Activated T-cell treated with anti-CD3 and anti-CD28 coated beads, Interleukin-2, amount 50 U/mL, for 72 hours (primary cell): ENCODE data around the gene PHKG1. TPM values are rescaled to one million over a fixed set of nuclear protein-coding genes. Genes with fewer than 3 reads are reported as not detected.
"Not testable (repeated sequence)": the region's sequence is repeated elsewhere in the genome, so short reads cannot be mapped to it uniquely, and the experiment has no call there.

ENCODE experiments used
- ATAC-seq, 2 donors: fragments of 150-1000 bp; cut with Tn5 transposase; replicated peaks in 1 of 2; 2 replicates each; pipeline ENCODE4 v1.10.0; 2021; ENCODE audit warnings: moderate library complexity in 2 of 2, mild to moderate bottlenecking in 1 of 2
- DNase-seq, 2 donors: peaks; one replicate each; pipeline ENCODE4 v3.0.0; 2021 to 2022; ENCODE audit warnings: mixed read lengths in 1 of 2
- H3K27ac Mint-ChIP-seq: one replicate; pipeline ENCODE4 v1.8.0; 2022; ENCODE audit warnings: mild to moderate bottlenecking, moderate library complexity, mixed read lengths
- H3K27me3 Mint-ChIP-seq: one replicate; pipeline ENCODE4 v1.8.0; 2022; ENCODE audit warnings: low read depth, mixed read lengths
- H3K36me3 Mint-ChIP-seq, 2 donors: one replicate each; pipeline ENCODE4 v1.8.0; 2022; ENCODE audit warnings: mixed read lengths in 2 of 2, mild to moderate bottlenecking in 1 of 2; ENCODE audit not compliant: insufficient read depth in 2 of 2
- H3K4me1 Mint-ChIP-seq: one replicate; pipeline ENCODE4 v1.8.0; 2022; ENCODE audit warnings: low read depth, mixed read lengths
- H3K4me3 Mint-ChIP-seq, 2 donors: one replicate each; pipeline ENCODE4 v1.8.0; 2022; ENCODE audit warnings: mild to moderate bottlenecking in 2 of 2, mixed read lengths in 2 of 2, moderate library complexity in 2 of 2
- H3K9me3 Mint-ChIP-seq, 2 donors: one replicate each; pipeline ENCODE4 v1.8.0; 2022; ENCODE audit warnings: mixed read lengths in 2 of 2
- total RNA-seq, 2 donors: library from RNA; stranded (reverse); gene quantifications; one replicate each; pipeline ENCODE4 v1.2.3, GENCODE V29; 2022

The PHKG1 gene
- 1 to 10 TPM; 1.3 to 2.6 TPM for total RNA-seq

DNA sequence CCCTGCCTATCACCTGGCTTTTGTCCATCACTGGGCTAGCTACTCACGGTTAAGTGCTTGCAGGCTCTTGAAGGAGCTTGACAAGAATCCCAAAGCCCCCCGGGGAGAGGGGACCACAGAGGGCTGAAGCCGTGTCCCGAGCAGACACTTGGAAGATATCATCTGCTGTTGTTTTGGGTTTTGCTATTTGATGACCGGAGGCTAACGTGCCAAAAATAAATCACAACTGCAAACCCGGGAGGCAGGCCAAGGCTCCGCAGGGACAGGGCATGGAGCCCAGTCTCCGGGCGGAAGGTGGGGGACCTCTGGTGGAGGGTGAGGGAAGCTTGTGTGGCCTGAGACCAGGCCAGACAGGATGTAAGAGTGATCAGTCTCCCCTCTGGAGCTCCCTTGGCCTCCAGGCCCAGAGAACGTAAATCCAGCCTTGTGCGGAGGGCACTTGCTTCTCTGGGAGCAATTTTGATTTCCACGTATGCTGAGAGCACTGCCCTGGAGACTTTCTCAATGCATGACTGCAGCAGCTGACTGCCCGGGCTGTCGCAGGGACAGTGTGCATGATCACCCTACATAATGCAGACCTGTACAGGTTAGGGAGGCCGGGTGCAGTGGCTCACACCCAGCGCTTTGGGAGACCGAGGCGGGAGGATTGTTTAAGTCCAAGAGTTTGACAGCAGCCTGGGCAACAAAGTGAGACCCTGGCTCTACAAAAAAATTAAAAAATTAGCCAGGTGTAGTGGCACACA, at the start of gene PHKG1:
TSS of gene PHKG1 (minus strand) at position 164 of the 743 bp plus-strand sequence. CDS start 4,011 bp downstream, outside the sequence.
- Mint-ChIP-seq H3K36me3 (peaks cover 2 to 5% of the 10 kb centered on the region in 2 donors), H3K27ac (no peak within 1 kb of the TSS), H3K4me1 (no peaks in the 10 kb centered on the region), H3K9me3 (no peaks in the 10 kb centered on the region), H3K27me3 (no peaks in the 10 kb centered on the region), H3K4me3 (no peak within 1 kb of the TSS)
- ATAC-seq (peak; percentile 18 to 23), DNase-seq (no peak)

- H3K9me3 Mint-ChIP-seq, DNase-seq, H3K36me3 Mint-ChIP-seq, H3K27me3 Mint-ChIP-seq, H3K27ac Mint-ChIP-seq, H3K4me1 Mint-ChIP-seq, H3K4me3 Mint-ChIP-seq, ATAC-seq: not testable (repeated sequence)
These were observed 38.3 kb upstream of the PHKG1 start for GRCh38 chr7:56131062-56131461.

DNA sequence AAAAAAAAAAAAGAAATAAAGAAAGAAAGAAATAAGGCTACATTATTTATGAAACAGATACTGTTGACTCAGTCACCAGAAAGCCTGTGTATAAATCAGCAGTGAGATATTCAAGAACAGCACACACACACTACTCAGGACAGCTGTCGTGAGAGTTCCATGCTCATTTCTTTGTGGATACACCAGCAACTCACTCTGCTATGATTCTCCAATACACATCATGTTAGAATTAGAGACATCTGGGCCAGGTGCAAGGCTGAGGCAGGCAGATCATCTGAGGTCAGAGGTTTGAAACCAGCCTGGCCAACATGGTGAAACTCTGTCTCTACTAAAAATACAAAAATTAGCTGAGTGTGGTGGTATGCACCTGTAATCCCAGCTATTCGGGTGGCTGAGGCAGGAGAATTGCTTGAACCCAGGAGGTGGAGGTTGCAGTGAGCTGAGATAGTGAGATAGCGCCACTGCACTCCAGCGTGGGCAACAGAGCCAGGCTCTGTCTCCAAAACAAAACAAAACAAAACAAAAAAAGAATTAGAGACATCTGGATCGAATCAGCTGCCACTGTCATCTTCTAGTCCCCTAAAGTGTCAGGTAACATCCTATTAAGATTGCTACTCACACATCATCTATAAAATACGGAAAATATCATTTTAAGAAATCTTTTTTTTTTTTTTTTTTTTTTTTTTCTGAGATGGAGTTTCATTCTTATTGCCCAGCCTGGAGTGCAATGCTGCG, 34.7 kb upstream of the PHKG1 start:
- no peak for DNase-seq
- Mint-ChIP-seq H3K4me3 (no peak overlapping the region), H3K36me3 (no peaks in the 10 kb centered on the region), H3K9me3 (no peaks in the 10 kb centered on the region), H3K27me3 (no peaks in the 10 kb centered on the region), H3K27ac (no peak overlapping the region), H3K4me1 (no peaks in the 10 kb centered on the region)
- ATAC-seq, result no peak

DNA sequence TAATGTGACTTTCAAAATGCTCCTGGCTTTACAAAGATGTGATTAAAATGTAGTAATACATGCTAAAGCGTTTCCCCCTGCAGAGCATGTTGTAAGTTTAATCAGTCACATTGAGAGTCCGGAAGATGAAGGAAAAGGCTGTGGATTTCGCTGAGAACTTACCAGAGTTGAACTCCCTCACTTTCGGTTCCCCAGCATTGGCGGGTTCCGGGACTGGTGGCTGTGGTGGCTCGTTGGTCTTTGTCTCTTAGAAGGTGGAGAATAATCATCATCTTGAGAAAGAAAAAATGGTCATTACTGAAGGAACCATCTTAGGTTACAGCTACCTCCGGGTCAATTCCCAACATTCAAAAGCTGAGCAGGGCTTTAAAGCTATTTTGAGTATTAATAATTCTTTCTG, 33.1 kb upstream of the PHKG1 start:
- Mint-ChIP-seq H3K27ac (no peak overlapping the region), H3K9me3 (no peaks in the 10 kb centered on the region), H3K4me1 (no peaks in the 10 kb centered on the region), H3K4me3 (no peak overlapping the region), H3K36me3 (no peaks in the 10 kb centered on the region), H3K27me3 (no peaks in the 10 kb centered on the region)
- no peak for DNase-seq
- no peak for ATAC-seq

GRCh38 chr7:56124981-56125380, 32.2 kb upstream of the PHKG1 start:
- Mint-ChIP-seq H3K4me3 (no peak overlapping the region), H3K36me3 (no peaks in the 10 kb centered on the region), H3K27ac (no peak overlapping the region), H3K9me3 (no peaks in the 10 kb centered on the region), H3K27me3 (no peaks in the 10 kb centered on the region), H3K4me1 (no peaks in the 10 kb centered on the region)
- ATAC-seq (no peak), DNase-seq (no peak)

DNA sequence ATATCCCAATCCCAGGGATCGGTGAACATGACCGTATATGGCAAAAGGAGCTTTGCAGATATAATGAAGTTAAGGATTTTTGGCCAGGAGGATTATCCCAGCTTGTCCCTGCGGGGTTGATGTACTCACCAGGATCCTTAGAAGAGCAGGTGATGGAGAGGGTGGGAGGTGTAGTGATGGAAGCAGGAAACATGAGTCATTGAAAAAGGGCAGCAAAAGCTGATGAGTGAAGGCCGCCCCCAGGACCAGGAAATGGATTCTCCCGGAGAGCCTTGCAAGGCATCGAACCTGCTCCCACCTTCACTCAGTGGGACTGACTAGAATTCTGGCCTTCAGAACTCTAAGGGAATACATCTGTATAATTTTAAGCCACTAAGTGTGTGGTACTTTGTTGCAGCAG, 28.7 kb upstream of the PHKG1 start:
- Mint-ChIP-seq H3K27ac (no peak overlapping the region), H3K4me1 (no peaks in the 10 kb centered on the region), H3K36me3 (no peaks in the 10 kb centered on the region), H3K27me3 (peaks cover 6% of the 10 kb centered on the region), H3K9me3 (no peaks in the 10 kb centered on the region), H3K4me3 (no peak overlapping the region)
- DNase-seq (no peak), ATAC-seq (no peak)

- no peaks in the 10 kb centered on the region for H3K36me3 Mint-ChIP-seq
- H3K27me3 Mint-ChIP-seq, result peaks cover 8% of the 10 kb centered on the region
- peak within 1 kb of the TSS; percentile 28 to 55 for H3K4me3 Mint-ChIP-seq
- DNase-seq (no peak), ATAC-seq (peak in 1 of 2 donors; percentile 48)
- no peak within 1 kb of the TSS for H3K27ac Mint-ChIP-seq
- no peaks in the 10 kb centered on the region for H3K4me1 Mint-ChIP-seq
- no peaks in the 10 kb centered on the region for H3K9me3 Mint-ChIP-seq
These were observed 23.2 kb upstream of the PHKG1 start, which contains the start of gene NUPR2 for GRCh38 chr7:56115852-56116538. NUPR2 (minus strand) TSS chr7:56116417; CDS start chr7:56116314, 103 bp downstream.

DNA sequence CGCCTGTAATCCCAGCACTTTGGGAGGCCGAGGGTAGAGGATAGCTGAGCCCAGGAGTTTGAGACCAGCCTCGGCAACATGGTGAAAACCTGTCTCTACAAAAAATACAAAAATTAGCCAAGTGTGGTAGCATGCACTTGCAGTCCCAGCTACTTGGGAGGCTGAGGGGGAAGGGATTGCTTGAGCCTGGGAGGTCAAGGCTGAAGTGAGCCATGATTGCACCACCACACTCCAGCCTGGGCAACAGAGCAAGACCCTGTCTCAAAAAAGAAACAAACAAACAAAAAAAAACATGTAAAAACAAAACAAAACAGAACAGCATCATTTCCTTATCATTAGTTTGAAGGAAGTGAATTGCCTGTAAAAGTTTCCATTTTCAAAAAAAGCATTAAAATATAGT, 19.5 kb upstream of the PHKG1 start:
- H3K27me3 Mint-ChIP-seq, ATAC-seq, H3K36me3 Mint-ChIP-seq, H3K27ac Mint-ChIP-seq, H3K9me3 Mint-ChIP-seq, H3K4me3 Mint-ChIP-seq, DNase-seq: not testable (repeated sequence)
- peaks cover 18% of the 10 kb centered on the region for H3K4me1 Mint-ChIP-seq

DNA sequence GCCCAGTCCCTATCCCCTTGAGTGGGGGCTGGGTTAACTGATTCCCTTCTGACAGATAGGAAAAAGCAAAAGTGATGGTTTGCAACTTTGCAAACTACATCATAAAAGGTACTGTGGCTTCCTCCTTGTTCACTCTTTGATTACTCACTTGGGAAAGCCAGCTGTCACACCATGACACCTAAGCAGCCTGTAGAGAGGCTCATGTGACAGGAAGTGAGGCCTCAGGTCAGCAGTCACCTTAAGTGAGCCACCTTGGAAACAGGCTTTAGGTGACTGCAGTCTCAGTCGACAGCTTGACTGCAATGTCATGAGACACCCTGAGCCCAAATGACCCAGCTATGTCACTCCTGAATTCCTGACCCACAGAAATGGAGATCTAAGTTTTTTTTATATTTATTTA, 17.9 kb upstream of the PHKG1 start:
- Mint-ChIP-seq H3K4me3 (no peak overlapping the region), H3K9me3 (peaks cover 1 to 8% of the 10 kb centered on the region in 2 donors), H3K27ac (no peak overlapping the region), H3K36me3 (peaks cover 15 to 17% of the 10 kb centered on the region in 2 donors), H3K27me3 (no peaks in the 10 kb centered on the region), H3K4me1 (peaks cover 27% of the 10 kb centered on the region)
- ATAC-seq (peak; percentile 30 to 35), DNase-seq (peak; percentile 21)

GRCh38 chr7:56107954-56108258, 15.2 kb upstream of the PHKG1 start:
- Mint-ChIP-seq H3K27me3 (no peaks in the 10 kb centered on the region), H3K4me1 (peaks cover 40% of the 10 kb centered on the region), H3K4me3 (peak overlapping the region; percentile 93 to 99), H3K36me3 (peaks cover 19% of the 10 kb centered on the region in 2 donors), H3K27ac (no peak overlapping the region), H3K9me3 (peaks cover 1 to 8% of the 10 kb centered on the region in 2 donors)
- no peak for ATAC-seq
- DNase-seq, result no peak

DNA sequence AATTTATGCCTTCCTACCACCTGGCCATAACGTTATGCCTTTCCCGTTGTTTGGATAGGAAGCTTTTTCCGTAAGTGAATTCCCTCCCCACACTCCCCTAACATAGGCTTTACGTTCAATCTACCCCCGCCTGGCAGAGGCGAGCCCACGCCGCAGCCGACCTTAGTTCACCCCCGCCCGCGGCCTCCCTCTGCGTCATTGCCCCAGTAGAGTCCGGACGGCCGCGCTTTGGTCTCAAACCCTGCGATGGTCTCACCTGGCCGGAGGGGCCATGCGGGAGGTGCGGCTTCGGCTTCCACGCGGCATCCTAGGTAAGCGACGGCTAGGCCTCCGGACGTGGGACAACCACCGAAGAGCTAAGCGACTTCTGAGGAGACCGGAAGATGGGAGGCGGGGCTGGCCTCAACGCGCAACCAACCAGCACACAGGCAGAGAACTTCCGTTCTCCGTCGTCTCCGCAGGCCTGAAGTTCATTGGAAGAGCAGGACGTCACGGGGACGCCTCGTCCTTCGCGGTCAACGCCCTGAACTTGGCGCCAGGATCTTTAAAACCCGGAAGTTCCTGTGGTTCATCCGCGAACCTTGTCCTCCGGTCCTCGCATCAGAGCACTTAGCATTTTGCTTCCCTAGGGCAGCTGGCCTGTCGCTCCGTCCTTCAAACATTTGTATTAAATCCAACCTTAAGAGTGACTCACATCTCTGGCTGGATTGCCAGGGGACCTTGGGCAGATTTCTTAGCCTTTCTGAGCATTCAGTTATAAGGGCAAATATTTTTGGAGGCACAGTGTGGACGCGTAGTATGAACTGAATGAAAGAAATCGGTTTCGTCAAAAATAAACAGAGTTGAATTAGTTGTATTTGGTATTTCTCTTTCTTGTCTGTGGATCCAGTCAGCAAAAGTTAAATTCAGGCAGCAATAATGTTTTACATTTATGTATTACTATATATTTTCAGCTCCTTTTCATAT, 13.6 kb upstream of the PHKG1 start, which contains the start of gene CHCHD2:
TSS of gene CHCHD2 (minus strand) at position 369 of the 966 bp plus-strand sequence. CDS start at position 306, 63 bp downstream.
- Mint-ChIP-seq H3K4me1 (peaks cover 40% of the 10 kb centered on the region), H3K27me3 (no peaks in the 10 kb centered on the region), H3K36me3 (peaks cover 19% of the 10 kb centered on the region in 2 donors), H3K4me3 (peak within 1 kb of the TSS; percentile 93 to 99), H3K9me3 (peaks cover 1 to 8% of the 10 kb centered on the region in 2 donors), H3K27ac (peak within 1 kb of the TSS; percentile 99)
- ATAC-seq (peak; percentile 98 to 99), DNase-seq (peak; percentile 92 to 94)

DNA sequence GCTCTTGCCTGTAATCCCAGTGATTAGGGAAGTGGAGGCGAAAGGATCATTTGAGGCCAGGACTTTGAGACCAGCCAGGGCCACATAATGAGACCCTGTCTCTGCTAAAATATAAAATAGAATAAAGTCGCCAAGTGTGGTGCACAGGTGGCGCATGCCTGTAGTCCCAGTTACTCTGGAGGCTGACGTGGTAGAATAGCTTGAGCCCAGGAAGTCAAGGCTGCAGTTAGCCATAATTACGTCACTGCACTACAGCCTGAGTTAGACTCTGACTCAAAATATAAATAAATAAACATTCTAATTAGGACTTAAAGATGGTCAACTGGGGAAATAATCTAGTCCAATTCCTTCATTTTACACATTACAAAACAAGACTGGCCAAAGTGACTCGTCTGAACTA, 12.8 kb upstream of the PHKG1 start:
- peaks cover 1 to 8% of the 10 kb centered on the region in 2 donors for H3K9me3 Mint-ChIP-seq
- peak overlapping the region; percentile 99 for H3K27ac Mint-ChIP-seq
- H3K36me3 Mint-ChIP-seq, result peaks cover 21 to 25% of the 10 kb centered on the region in 2 donors
- DNase-seq (peak; percentile 27 to 37), ATAC-seq (no peak)
- H3K4me1 Mint-ChIP-seq, result peaks cover 37% of the 10 kb centered on the region
- H3K4me3 Mint-ChIP-seq, result peak overlapping the region; percentile 93 to 99
- no peaks in the 10 kb centered on the region for H3K27me3 Mint-ChIP-seq
